A673 (cell line): ENCODE data around the gene HOXA1.

Experiments used
- CTCF ChIP-seq: fragments of 300-800, 200-600 bp; sonication (generic); conservative IDR thresholded peaks from 2 replicates; pipeline ENCODE4 v1.5.1; 2017; ENCODE audit warnings: low read depth, mild to moderate bottlenecking, antibody characterized with exemption, low read length, moderate library complexity, mixed read lengths
- EZH2 ChIP-seq: fragments of 200-600 bp; sonication (generic); IDR thresholded peaks from 2 replicates; pipeline ENCODE4 v1.6.1; 2017; ENCODE audit warnings: borderline replicate concordance, low read depth, mild to moderate bottlenecking, mixed read lengths, antibody characterized with exemption, low read length; ENCODE audit not compliant: poor library complexity, severe bottlenecking

GRCh38 chr7:27111751-27112277 is 16.0 kb upstream of the HOXA1 start:
- TF ChIP-seq CTCF: no peak
- no peak for TF ChIP-seq EZH2
